Measurements from ENCODE around the gene TNKS1BP1. TPM values are rescaled to one million over a fixed set of nuclear protein-coding genes. Genes with fewer than 3 reads are reported as not detected.

The TNKS1BP1 gene
- total and polyA plus RNA-seq, 9 of the 15 experiments (the other 6 are each of a cell fraction or from before 2014, with no cell fraction given): 1.1 to 47.2 (median 10.9) TPM

GRCh38 chr11:57340039-57340615 is 15.4 kb upstream of the TNKS1BP1 start (continued):
- no peak for TF ChIP-seq TOE1 (IDR thresholded peaks at IDR 0.05; ENCODE audit: borderline replicate concordance)
- no peak for TF ChIP-seq TOE1 (CRISPR knock-in tag; IDR thresholded peaks at IDR 0.05; ENCODE audit: borderline replicate concordance, low read depth)
- no peak for TF ChIP-seq MAFK (IDR thresholded peaks at IDR 0.05; ENCODE audit: low read length)
- TF ChIP-seq RBM39 (optimal IDR thresholded peaks at IDR 0.05; ENCODE audit: low read depth, low read length): no peak
- TF ChIP-seq JUND (IDR thresholded peaks at IDR 0.05; ENCODE audit: borderline replicate concordance, low read depth, low read length): peak; percentile 40
- no peak; the same call in 2 of the 3 replicates for TF ChIP-seq JUND (tag; IDR thresholded peaks at IDR 0.05; ENCODE audit: borderline replicate concordance, low read depth, low read length)
- TF ChIP-seq CTCF (IDR thresholded peaks at IDR 0.05 in 2 of 3, conservative IDR thresholded peaks at IDR 0.05 in 1 of 3; ENCODE audit: insufficient read depth in 2 of 3, low read depth in 1 of 3, low read length in 3 of 3): peak; percentile 66 to 81 (median 77)
- TF ChIP-seq ARNT (IDR thresholded peaks at IDR 0.05): no peak
- TF ChIP-seq BRD9 (IDR thresholded peaks at IDR 0.05; ENCODE audit: low read depth, partially characterized antibody): no peak
- no peak for TF ChIP-seq PTRF (tag; IDR thresholded peaks at IDR 0.05)
- TF ChIP-seq MEIS2 (IDR thresholded peaks at IDR 0.05; ENCODE audit: partially characterized antibody): peak; percentile 99
- TF ChIP-seq ZNF239 (CRISPR knock-in tag; IDR thresholded peaks at IDR 0.05): no peak
- no peak for TF ChIP-seq C11orf30 (IDR thresholded peaks at IDR 0.05; ENCODE audit: low read depth)
- peak in 1 of 2 experiments; percentile 77; a peak in 2 of 4 replicates for TF ChIP-seq RCOR1 (IDR thresholded peaks at IDR 0.05; ENCODE audit: borderline replicate concordance in 1 of 2, low read depth in 2 of 2, low read length in 2 of 2)
- peak; percentile 27; the same call in 1 of the 2 replicates for TF ChIP-seq THAP12 (CRISPR knock-in tag; IDR thresholded peaks at IDR 0.05)
- no peak for TF ChIP-seq TAF9B (IDR thresholded peaks at IDR 0.05; ENCODE audit: partially characterized antibody)
- peak; percentile 47 for TF ChIP-seq MYC (IDR thresholded peaks at IDR 0.05; ENCODE audit: low read depth, low read length)
- TF ChIP-seq MYC (CRISPR knock-in tag; IDR thresholded peaks at IDR 0.05; ENCODE audit: borderline replicate concordance, low read depth): no peak
- TF ChIP-seq, protein P1, sequence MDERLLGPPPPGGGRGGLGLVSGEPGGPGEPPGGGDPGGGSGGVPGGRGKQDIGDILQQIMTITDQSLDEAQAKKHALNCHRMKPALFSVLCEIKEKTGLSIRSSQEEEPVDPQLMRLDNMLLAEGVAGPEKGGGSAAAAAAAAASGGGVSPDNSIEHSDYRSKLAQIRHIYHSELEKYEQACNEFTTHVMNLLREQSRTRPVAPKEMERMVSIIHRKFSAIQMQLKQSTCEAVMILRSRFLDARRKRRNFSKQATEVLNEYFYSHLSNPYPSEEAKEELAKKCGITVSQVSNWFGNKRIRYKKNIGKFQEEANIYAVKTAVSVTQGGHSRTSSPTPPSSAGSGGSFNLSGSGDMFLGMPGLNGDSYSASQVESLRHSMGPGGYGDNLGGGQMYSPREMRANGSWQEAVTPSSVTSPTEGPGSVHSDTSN (CRISPR knock-in tag; IDR thresholded peaks at IDR 0.05; ENCODE audit: low read depth): peak; percentile 74
- TF ChIP-seq, protein P1 (tag; conservative IDR thresholded peaks at IDR 0.05; ENCODE audit: low read depth): peak; percentile 98
- no peak for TF ChIP-seq ZNF384 (IDR thresholded peaks at IDR 0.05; ENCODE audit: low read depth, low read length)
- TF ChIP-seq ETV6 (IDR thresholded peaks at IDR 0.05; ENCODE audit: borderline replicate concordance in 1 of 2, low read depth in 2 of 2, low read length in 1 of 2): no peak
- TF ChIP-seq ETV6 (CRISPR knock-in tag; IDR thresholded peaks at IDR 0.05; ENCODE audit: borderline replicate concordance): no peak

Data from K562 (cell line).